Activated CD4-positive, alpha-beta T cell treated with anti-CD3 and anti-CD28 coated beads for 36 hours (primary cell): ENCODE measurements around the gene OR8S1. TPM values are rescaled to one million over a fixed set of nuclear protein-coding genes. Genes with fewer than 3 reads are reported as not detected.
"Not testable (repeated sequence)": the region's sequence is repeated elsewhere in the genome, so short reads cannot be mapped to it uniquely, and the experiment has no call there.

Source experiments
- ATAC-seq: fragments of 200-7000 bp; cut with Tn5 transposase; one replicate; pipeline ENCODE4 v1.10.0; 2021; ENCODE audit warnings: mild to moderate bottlenecking, moderate library complexity
- CTCF ChIA-PET: fragments of 350-600 bp; sonication (Branson Sonifier 250); formaldehyde crosslinking; loops from one replicate; lab custom pipeline; 2021; ENCODE audit warnings: antibody characterized with exemption; lab: Charles Lee
- POLR2A ChIA-PET: fragments of 350-600 bp; sonication (Branson Sonifier 250); formaldehyde crosslinking; loops from one replicate; lab custom pipeline; 2021; ENCODE audit warnings: antibody characterized with exemption, inconsistent platforms; lab: Charles Lee
- DNase-seq: peaks from one replicate; pipeline ENCODE4 v3.0.0-alpha.2; 2020
- H3K27ac Mint-ChIP-seq: one replicate; pipeline ENCODE4 v1.8.0; 2021; ENCODE audit warnings: mixed read lengths
- H3K27me3 Mint-ChIP-seq: one replicate; pipeline ENCODE4 v1.8.0; 2021; ENCODE audit warnings: mixed read lengths
- H3K36me3 Mint-ChIP-seq: one replicate; pipeline ENCODE4 v1.8.0; 2021; ENCODE audit warnings: low read depth, mixed read lengths
- H3K4me1 Mint-ChIP-seq: one replicate; pipeline ENCODE4 v1.8.0; 2021; ENCODE audit warnings: mixed read lengths
- H3K4me3 Mint-ChIP-seq: one replicate; pipeline ENCODE4 v1.8.0; 2021; ENCODE audit warnings: mild to moderate bottlenecking, moderate library complexity, mixed read lengths
- H3K9me3 Mint-ChIP-seq: one replicate; pipeline ENCODE4 v1.8.0; 2021; ENCODE audit warnings: low read depth, mixed read lengths
- intact Hi-C, 2 experiments: fragments of 100-400 bp; cut with DNase I in 1 of 2; cut with micrococcal nuclease in 1 of 2; formaldehyde crosslinking; loops; one replicate each; pipeline versions ENCODE4 v1.14.2 to v1.15.1; 2022 to 2024; cut with DNase I, micrococcal nuclease
- total RNA-seq, 2 experiments: library from RNA; stranded (reverse); gene quantifications; one replicate each; pipeline ENCODE4 v1.2.3, GENCODE V29; 2021

Gene OR8S1
- not detected for total RNA-seq

- H3K4me1 Mint-ChIP-seq: no peaks in the 10 kb centered on the region
- no peaks in the 10 kb centered on the region for H3K36me3 Mint-ChIP-seq
Observed at GRCh38 chr12:48525332-48525731, at the start of gene OR8S1. Gene OR8S1, plus strand, starts transcription at chr12:48525632. Its CDS starts 0 bp downstream, at chr12:48525632.

GRCh38 chr12:48482198-48482597 lies 43.2 kb upstream of the OR8S1 start, which contains the start of gene C12orf54:
Gene C12orf54, plus strand, starts transcription at chr12:48482498. Its CDS starts 799 bp downstream, at chr12:48483297.
- no peak for DNase-seq
- Mint-ChIP-seq H3K4me1 (no peaks in the 10 kb centered on the region), H3K27ac (no peak within 1 kb of the TSS)

More at GRCh38 chr12:48525332-48525731, at the start of gene OR8S1:
- H3K27me3 Mint-ChIP-seq: peaks cover 2% of the 10 kb centered on the region
- no peak within 1 kb of the TSS for H3K27ac Mint-ChIP-seq
- H3K4me3 Mint-ChIP-seq: no peak within 1 kb of the TSS
- POLR2A ChIA-PET: no interaction called here
- no peak for ATAC-seq
- CTCF ChIA-PET: no interaction called here
- no peaks in the 10 kb centered on the region for H3K9me3 Mint-ChIP-seq
- DNase-seq: no peak
- intact Hi-C loops: no loop called here

GRCh38 chr12:48482930-48483329 lies 42.5 kb upstream of the OR8S1 start:
- Mint-ChIP-seq H3K4me3 (no peak overlapping the region), H3K27me3 (no peaks in the 10 kb centered on the region), H3K27ac (no peak overlapping the region), H3K9me3 (peaks cover 6% of the 10 kb centered on the region), H3K4me1 (no peaks in the 10 kb centered on the region), H3K36me3 (no peaks in the 10 kb centered on the region)
- intact Hi-C loops: no loop called here
- ChIA-PET CTCF (no interaction called here), POLR2A (no interaction called here)
- DNase-seq (no peak), ATAC-seq (no peak)

More at GRCh38 chr12:48482198-48482597, 43.2 kb upstream of the OR8S1 start, which contains the start of gene C12orf54:
- intact Hi-C loops: no loop called here
- Mint-ChIP-seq H3K36me3 (no peaks in the 10 kb centered on the region), H3K27me3 (no peaks in the 10 kb centered on the region), H3K4me3 (no peak within 1 kb of the TSS), H3K9me3 (peaks cover 6% of the 10 kb centered on the region)
- no peak for ATAC-seq
- CTCF ChIA-PET: no interaction called here
- POLR2A ChIA-PET: no interaction called here

- Mint-ChIP-seq H3K4me3 (no peak overlapping the region), H3K27me3 (no peaks in the 10 kb centered on the region), H3K36me3 (no peaks in the 10 kb centered on the region), H3K4me1 (no peaks in the 10 kb centered on the region), H3K27ac (no peak overlapping the region), H3K9me3 (no peaks in the 10 kb centered on the region)
- POLR2A ChIA-PET: no interaction called here
- intact Hi-C loops: no loop called here
- CTCF ChIA-PET: no interaction called here
- no peak for ATAC-seq
- no peak for DNase-seq
Observed at GRCh38 chr12:48486261-48486660, 39.2 kb upstream of the OR8S1 start.

GRCh38 chr12:48486679-48487078 lies 38.8 kb upstream of the OR8S1 start:
- Mint-ChIP-seq H3K9me3 (no peaks in the 10 kb centered on the region), H3K4me3 (no peak overlapping the region), H3K27me3 (no peaks in the 10 kb centered on the region), H3K4me1 (no peaks in the 10 kb centered on the region), H3K27ac (no peak overlapping the region), H3K36me3 (no peaks in the 10 kb centered on the region)
- CTCF ChIA-PET: no interaction called here
- intact Hi-C loops: no loop called here
- no peak for ATAC-seq
- no peak for DNase-seq
- POLR2A ChIA-PET: no interaction called here

- Mint-ChIP-seq H3K4me3 (no peak overlapping the region), H3K9me3 (no peaks in the 10 kb centered on the region), H3K36me3 (no peaks in the 10 kb centered on the region), H3K27ac (no peak overlapping the region), H3K27me3 (peaks cover 2% of the 10 kb centered on the region), H3K4me1 (no peaks in the 10 kb centered on the region)
- DNase-seq: no peak
- ChIA-PET CTCF (no interaction called here), POLR2A (no interaction called here)
- peak; percentile 90 for ATAC-seq
- intact Hi-C loops: no loop called here
Observed at GRCh38 chr12:48489012-48489411, 36.4 kb upstream of the OR8S1 start.

GRCh38 chr12:48489456-48489855 lies 36.0 kb upstream of the OR8S1 start:
- H3K36me3 Mint-ChIP-seq, H3K4me3 Mint-ChIP-seq, POLR2A ChIA-PET, H3K9me3 Mint-ChIP-seq, ATAC-seq, intact Hi-C loops, H3K4me1 Mint-ChIP-seq, CTCF ChIA-PET, H3K27me3 Mint-ChIP-seq, H3K27ac Mint-ChIP-seq, DNase-seq: not testable (repeated sequence)

GRCh38 chr12:48500281-48500680 lies 25.2 kb upstream of the OR8S1 start:
- intact Hi-C loops, ATAC-seq, H3K36me3 Mint-ChIP-seq, CTCF ChIA-PET, H3K27me3 Mint-ChIP-seq, H3K27ac Mint-ChIP-seq, POLR2A ChIA-PET, H3K9me3 Mint-ChIP-seq, H3K4me3 Mint-ChIP-seq, H3K4me1 Mint-ChIP-seq, DNase-seq: not testable (repeated sequence)

- POLR2A ChIA-PET, H3K4me1 Mint-ChIP-seq, H3K27ac Mint-ChIP-seq, H3K27me3 Mint-ChIP-seq, intact Hi-C loops, ATAC-seq, H3K36me3 Mint-ChIP-seq, DNase-seq, H3K9me3 Mint-ChIP-seq, CTCF ChIA-PET, H3K4me3 Mint-ChIP-seq: not testable (repeated sequence)
Observed at GRCh38 chr12:48506836-48507235, 18.6 kb upstream of the OR8S1 start.

- Mint-ChIP-seq H3K36me3 (peaks cover 2% of the 10 kb centered on the region), H3K4me1 (peaks cover 13% of the 10 kb centered on the region), H3K4me3 (no peak overlapping the region), H3K27me3 (peaks cover 6% of the 10 kb centered on the region), H3K9me3 (peaks cover 10% of the 10 kb centered on the region), H3K27ac (no peak overlapping the region)
- no peak for ATAC-seq
- intact Hi-C loops: no loop called here
- ChIA-PET CTCF (no interaction called here), POLR2A (no interaction called here)
- DNase-seq: no peak
Observed at GRCh38 chr12:48508987-48509386, 16.4 kb upstream of the OR8S1 start.

GRCh38 chr12:48510111-48510510 lies 15.3 kb upstream of the OR8S1 start:
- peaks cover 2% of the 10 kb centered on the region for H3K36me3 Mint-ChIP-seq
- H3K27ac Mint-ChIP-seq: no peak overlapping the region
- intact Hi-C loops: no loop called here
- ATAC-seq: no peak
- no peak overlapping the region for H3K4me3 Mint-ChIP-seq
- peaks cover 14% of the 10 kb centered on the region for H3K9me3 Mint-ChIP-seq
- H3K27me3 Mint-ChIP-seq: peaks cover 7% of the 10 kb centered on the region
- ChIA-PET CTCF (no interaction called here), POLR2A (no interaction called here)
- H3K4me1 Mint-ChIP-seq: peaks cover 15% of the 10 kb centered on the region
- no peak for DNase-seq

- Mint-ChIP-seq H3K9me3 (peaks cover 14% of the 10 kb centered on the region), H3K27ac (peak overlapping the region; percentile 73), H3K4me3 (no peak overlapping the region), H3K4me1 (peaks cover 13% of the 10 kb centered on the region), H3K27me3 (peaks cover 7% of the 10 kb centered on the region), H3K36me3 (peaks cover 2% of the 10 kb centered on the region)
- ATAC-seq: peak; percentile 98
- CTCF ChIA-PET: interaction anchor here (1.0 kb wide), 1 partner anchor 316 kb away, joined by 3 read pairs; no protein-coding TSS in a partner anchor
- intact Hi-C loops: loop anchor here in 1 of 2 experiments (2.0 kb wide), 2 partner anchors 28 to 240 kb away; no protein-coding TSS in a partner anchor
- DNase-seq: peak; percentile 29
- POLR2A ChIA-PET: interaction anchor here (0.6 to 0.8 kb wide), 2 partner anchors 154 to 652 kb away, joined by 3 to 4 read pairs; no protein-coding TSS in a partner anchor
Observed at GRCh38 chr12:48512855-48513254, 12.6 kb upstream of the OR8S1 start.
